Fibroblast of mammary gland (primary cell): ENCODE data around the gene TET3.
"Not testable (repeated sequence)": the region's sequence is repeated elsewhere in the genome, so short reads cannot be mapped to it uniquely, and the experiment has no call there.

Source experiments
- DNase-seq: peaks from one replicate; pipeline ENCODE4 v3.0.0-alpha.2; 2010; ENCODE audit warnings: low read depth
- H3K4me3 ChIP-seq: 2 replicates; pipeline ENCODE4 v1.5.1; 2011; ENCODE audit warnings: low read depth, mild to moderate bottlenecking, low read length, moderate library complexity; ENCODE audit not compliant: control insufficient read depth
- TF ChIP-seq, protein P1 (sequence below): conservative IDR thresholded peaks from 2 replicates; pipeline ENCODE4 v1.5.1; 2011; ENCODE audit warnings: low read depth, low read length, inconsistent platforms; ENCODE audit not compliant: control insufficient read depth, insufficient read depth

TET3 gene

DNA sequence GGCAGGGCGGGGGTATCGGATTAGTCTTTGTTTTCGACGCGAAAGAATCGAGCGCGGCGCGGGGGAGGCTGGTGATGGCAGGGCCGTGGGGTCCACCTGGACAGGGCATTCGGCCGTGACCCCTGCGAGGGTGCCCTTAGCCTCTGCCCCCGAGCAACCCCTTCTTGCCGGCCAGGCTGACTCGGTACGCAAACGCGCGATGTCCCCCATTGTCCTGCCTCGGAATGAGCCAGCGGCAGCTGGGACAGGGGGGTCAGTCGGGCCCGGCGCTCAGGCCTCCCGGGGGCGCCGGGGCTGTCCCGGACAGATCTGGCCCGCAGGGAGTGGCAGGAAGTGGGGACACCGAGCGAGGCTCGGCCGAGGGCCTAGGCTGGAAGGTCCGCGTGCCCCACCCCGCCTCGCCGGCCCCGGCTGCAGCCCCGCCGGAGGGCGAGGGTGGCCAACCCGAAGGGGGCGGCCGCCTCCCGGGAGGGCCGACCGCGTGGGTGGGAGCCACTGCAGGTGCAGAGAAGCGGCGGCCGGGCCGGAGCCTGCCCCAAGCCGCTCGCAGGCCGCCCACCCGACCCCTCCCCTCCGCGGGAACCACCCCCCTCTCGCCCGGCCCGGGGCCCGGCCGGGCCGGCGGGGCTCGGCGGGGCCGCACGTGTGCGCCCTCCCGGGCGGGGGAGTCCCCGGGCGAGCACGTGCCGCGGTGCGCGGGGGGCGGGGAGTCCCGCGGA lies at the start of gene TET3:
TET3 (plus strand) TSS at position 708 of the 719 bp plus-strand sequence. CDS start 1,494 bp downstream, outside the sequence.
- peak within 1 kb of the TSS; percentile 52 for H3K4me3 ChIP-seq
- DNase-seq, result no peak
- TF ChIP-seq, protein P1, sequence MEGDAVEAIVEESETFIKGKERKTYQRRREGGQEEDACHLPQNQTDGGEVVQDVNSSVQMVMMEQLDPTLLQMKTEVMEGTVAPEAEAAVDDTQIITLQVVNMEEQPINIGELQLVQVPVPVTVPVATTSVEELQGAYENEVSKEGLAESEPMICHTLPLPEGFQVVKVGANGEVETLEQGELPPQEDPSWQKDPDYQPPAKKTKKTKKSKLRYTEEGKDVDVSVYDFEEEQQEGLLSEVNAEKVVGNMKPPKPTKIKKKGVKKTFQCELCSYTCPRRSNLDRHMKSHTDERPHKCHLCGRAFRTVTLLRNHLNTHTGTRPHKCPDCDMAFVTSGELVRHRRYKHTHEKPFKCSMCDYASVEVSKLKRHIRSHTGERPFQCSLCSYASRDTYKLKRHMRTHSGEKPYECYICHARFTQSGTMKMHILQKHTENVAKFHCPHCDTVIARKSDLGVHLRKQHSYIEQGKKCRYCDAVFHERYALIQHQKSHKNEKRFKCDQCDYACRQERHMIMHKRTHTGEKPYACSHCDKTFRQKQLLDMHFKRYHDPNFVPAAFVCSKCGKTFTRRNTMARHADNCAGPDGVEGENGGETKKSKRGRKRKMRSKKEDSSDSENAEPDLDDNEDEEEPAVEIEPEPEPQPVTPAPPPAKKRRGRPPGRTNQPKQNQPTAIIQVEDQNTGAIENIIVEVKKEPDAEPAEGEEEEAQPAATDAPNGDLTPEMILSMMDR, result no peak

DNA sequence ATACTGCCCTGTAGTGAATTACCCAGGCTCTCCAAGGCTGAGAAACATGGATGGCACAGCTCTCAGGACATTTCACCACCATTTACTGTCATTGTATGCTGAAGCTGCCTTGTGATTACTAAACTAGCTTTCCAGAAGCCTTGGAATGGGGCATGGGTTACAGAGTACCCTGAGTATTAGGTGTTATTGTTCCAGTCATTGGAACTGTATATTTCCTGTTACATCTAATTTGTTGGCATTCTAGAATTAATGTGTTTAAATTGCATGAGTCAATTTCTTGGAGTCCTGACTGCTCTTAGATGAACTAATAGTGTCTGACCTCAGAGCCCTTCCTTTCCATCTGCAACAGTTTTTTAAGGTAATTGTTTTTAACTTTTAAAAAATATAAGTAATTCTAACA lies 49.1 kb upstream of the TET3 start:
- H3K4me3 ChIP-seq, result no peak overlapping the region
- DNase-seq, result peak; percentile 44
- TF ChIP-seq, protein P1, result no peak

DNA sequence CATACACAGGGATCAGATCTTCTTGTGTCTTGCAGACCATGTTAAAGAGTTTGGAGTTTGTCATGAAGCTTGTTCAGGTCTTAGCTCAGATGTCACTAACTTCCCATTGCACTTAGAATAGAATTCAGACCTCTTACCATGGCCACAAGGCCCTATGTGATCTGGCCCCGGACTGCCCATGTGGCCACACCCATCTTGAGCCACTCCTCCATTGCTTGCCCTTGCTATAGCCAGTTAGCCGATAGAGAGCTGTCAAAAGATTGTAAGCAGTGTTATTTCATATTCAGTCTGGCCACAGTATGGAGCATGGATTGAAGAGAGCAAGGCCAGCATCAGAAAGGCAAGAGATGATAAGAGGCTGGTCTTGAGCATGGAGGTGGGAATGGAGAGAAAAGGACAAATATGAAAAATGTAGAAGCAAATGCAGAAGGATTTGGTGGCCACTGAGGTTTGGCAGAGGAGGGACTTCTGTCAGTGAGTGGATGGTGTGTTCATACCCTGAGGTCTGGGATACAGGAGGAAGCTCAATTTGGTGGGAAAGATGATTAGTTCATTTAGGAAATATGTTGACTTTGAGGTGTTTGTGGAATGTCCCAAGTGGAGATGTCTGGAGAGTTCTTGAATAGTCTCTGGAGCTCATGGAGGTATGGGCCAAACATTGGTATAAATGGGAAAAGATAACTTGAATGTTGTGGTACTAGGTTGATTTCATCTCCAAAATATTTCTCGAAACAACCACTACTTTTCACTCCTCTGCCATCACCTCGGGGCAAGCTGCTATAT lies 47.4 kb upstream of the TET3 start:
- H3K4me3 ChIP-seq, result no peak overlapping the region
- TF ChIP-seq, protein P1, result no peak
- DNase-seq, result no peak

DNA sequence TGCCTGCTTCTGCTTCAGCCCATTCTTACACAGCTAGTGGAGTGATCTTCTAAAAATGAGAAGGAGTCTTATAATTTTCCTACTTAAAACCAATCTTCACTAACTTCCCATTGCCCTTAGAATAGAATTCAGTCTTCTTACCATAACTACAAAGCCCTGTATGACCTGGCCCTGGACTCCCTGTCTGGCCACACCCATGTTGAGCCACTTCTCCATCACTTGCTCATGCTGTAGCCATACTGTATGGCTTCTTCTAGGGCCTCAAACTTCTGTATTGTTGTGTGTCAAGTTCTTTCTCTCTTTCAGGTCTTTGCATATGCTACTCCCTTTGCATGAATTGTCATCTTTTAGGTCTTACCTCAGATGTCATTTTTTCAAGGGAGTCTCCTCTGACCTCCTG lies 46.8 kb upstream of the TET3 start:
- DNase-seq, result no peak
- TF ChIP-seq, protein P1, result no peak
- H3K4me3 ChIP-seq, result no peak overlapping the region

DNA sequence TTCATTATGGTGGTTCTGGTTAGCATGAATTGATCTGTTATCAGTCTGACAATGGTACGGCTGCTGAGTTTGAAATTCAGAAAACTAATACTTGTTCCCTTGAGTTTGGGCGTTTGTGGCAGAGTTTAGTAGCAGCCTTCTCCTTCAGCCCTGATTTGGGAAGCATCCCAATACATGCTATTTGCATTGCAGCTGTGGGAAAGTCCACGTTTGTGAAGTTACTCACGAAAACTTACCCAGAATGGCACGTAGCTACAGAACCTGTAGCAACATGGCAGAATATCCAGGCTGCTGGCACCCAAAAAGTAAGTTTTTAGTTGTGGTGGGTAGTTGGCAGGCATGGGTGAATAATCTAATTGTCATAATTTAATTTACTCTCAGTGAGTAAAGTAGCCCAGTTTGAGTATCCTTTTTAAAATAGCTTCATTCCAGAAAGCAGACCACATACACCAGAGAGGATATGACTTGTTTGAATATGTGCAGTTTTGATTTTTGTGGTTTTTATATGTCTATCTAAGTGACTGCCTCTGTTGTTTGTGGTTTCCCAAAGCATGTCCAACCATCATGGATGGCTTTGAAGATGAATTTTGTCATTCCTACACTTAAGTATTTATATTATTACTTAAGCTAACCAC lies 45.9 kb upstream of the TET3 start:
- TF ChIP-seq, protein P1, result no peak
- DNase-seq, result peak; percentile 78
- H3K4me3 ChIP-seq, result no peak overlapping the region

DNA sequence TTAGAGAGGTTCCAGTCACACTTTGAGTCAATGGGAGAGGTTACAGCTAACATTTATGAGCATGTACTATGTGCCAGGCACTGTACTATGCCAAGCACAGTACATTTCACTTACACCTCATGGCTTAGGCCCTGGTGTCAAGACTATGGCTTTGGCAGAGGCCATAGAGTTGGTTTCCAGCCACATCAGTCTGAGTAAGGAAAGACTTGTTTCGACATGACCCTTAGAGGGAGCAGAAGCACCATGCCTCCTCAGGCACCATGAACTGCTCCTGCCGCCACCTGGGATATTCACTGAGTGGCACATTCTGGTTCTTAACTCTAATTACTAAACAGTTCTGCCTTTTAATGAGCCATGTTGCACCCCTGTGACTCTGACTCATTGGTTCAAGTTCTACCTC lies 45.3 kb upstream of the TET3 start:
- peak; percentile 86 for DNase-seq
- TF ChIP-seq, protein P1, result peak; percentile 34
- no peak overlapping the region for H3K4me3 ChIP-seq

DNA sequence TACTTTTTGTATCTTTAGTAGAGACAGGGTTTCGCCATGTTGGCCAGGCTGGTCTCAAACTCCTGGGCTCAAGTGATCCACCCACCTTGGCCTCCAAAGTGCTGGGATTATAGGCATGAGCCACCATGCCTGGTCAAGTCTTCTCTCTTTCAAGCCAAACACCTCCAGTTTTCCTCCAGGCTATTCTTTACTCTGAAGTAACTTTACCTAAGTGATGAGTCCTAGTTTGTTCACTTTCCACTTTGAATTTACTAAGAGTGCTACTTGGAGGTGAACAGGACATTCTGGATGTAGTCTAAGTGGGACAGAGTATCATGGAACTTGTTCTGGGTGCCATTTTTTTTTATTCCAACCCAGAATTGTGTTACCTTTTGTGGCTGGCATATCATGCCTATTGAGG lies 44.6 kb upstream of the TET3 start:
- H3K4me3 ChIP-seq, DNase-seq: not testable (repeated sequence)
